ENCODE data around the gene PDGFB. TPM values are rescaled to one million over a fixed set of nuclear protein-coding genes. Genes with fewer than 3 reads are reported as not detected.

Gene PDGFB
- total and polyA plus RNA-seq, 2 experiments from 2014 or later = 2.5 to 4.3 TPM

- no peak for DNase-seq (ENCODE audit: low spot score)
- H3K4me3 ChIP-seq = no peak overlapping the region
- H4K20me1 ChIP-seq (ENCODE audit: insufficient read depth, poor library complexity, severe bottlenecking) = no peaks in the 10 kb centered on the region
- H3K9me2 ChIP-seq (replicated peaks; ENCODE audit: insufficient read depth) = no peaks in the 10 kb centered on the region
- peaks cover 24% of the 10 kb centered on the region for H3K4me1 ChIP-seq (ENCODE audit: insufficient read depth)
- no peaks in the 10 kb centered on the region for H3K79me2 ChIP-seq
- H3K36me3 ChIP-seq (replicated peaks; ENCODE audit: insufficient read depth, low read depth) = no peaks in the 10 kb centered on the region
- H3K27me3 ChIP-seq = peaks cover 14% of the 10 kb centered on the region
- H3K27ac ChIP-seq = no peak overlapping the region
- H3K9me3 ChIP-seq (ENCODE audit: low read depth) = no peaks in the 10 kb centered on the region
- 64% methylated on average over 18 of the region's 22 CpGs for WGBS (ENCODE audit: low lambda C conversion rate, missing lambda C conversion rate)
- H3K4me2 ChIP-seq = peak overlapping the region; percentile 98
- no peak overlapping the region for H2AFZ ChIP-seq
- TF ChIP-seq EZH2phosphoT487 (IDR thresholded peaks at IDR 0.05; ENCODE audit: low read depth, severe bottlenecking, unreplicated experiment) (no peak), EZH2 (IDR thresholded peaks at IDR 0.05; ENCODE audit: borderline replicate concordance) (no peak)
- TF ChIP-seq, protein P1, sequence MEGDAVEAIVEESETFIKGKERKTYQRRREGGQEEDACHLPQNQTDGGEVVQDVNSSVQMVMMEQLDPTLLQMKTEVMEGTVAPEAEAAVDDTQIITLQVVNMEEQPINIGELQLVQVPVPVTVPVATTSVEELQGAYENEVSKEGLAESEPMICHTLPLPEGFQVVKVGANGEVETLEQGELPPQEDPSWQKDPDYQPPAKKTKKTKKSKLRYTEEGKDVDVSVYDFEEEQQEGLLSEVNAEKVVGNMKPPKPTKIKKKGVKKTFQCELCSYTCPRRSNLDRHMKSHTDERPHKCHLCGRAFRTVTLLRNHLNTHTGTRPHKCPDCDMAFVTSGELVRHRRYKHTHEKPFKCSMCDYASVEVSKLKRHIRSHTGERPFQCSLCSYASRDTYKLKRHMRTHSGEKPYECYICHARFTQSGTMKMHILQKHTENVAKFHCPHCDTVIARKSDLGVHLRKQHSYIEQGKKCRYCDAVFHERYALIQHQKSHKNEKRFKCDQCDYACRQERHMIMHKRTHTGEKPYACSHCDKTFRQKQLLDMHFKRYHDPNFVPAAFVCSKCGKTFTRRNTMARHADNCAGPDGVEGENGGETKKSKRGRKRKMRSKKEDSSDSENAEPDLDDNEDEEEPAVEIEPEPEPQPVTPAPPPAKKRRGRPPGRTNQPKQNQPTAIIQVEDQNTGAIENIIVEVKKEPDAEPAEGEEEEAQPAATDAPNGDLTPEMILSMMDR (IDR thresholded peaks at IDR 0.05; ENCODE audit: poor library complexity) = no peak
Measured at GRCh38 chr22:39245130-39246039, 603 bp upstream of the PDGFB start.

- Histone ChIP-seq H3K4me3 (peak overlapping the region; percentile 36), H3K79me2 (no peaks in the 10 kb centered on the region), H3K9me2 (replicated peaks; ENCODE audit: insufficient read depth) (no peaks in the 10 kb centered on the region), H4K20me1 (ENCODE audit: insufficient read depth, poor library complexity, severe bottlenecking) (no peaks in the 10 kb centered on the region), H3K4me1 (ENCODE audit: insufficient read depth) (peaks cover 30% of the 10 kb centered on the region), H2AFZ (no peak overlapping the region), H3K4me2 (peak overlapping the region; percentile 98), H3K27ac (peak overlapping the region; percentile 88), H3K36me3 (replicated peaks; ENCODE audit: insufficient read depth, low read depth) (no peaks in the 10 kb centered on the region), H3K9me3 (ENCODE audit: low read depth) (no peaks in the 10 kb centered on the region), H3K27me3 (peaks cover 14% of the 10 kb centered on the region)
- 0% methylated on average over 8 of the region's 30 CpGs for WGBS (ENCODE audit: low lambda C conversion rate, missing lambda C conversion rate)
- no peak for DNase-seq (ENCODE audit: low spot score)
- TF ChIP-seq EZH2 (IDR thresholded peaks at IDR 0.05; ENCODE audit: borderline replicate concordance) (no peak), EZH2phosphoT487 (IDR thresholded peaks at IDR 0.05; ENCODE audit: low read depth, severe bottlenecking, unreplicated experiment) (no peak)
- TF ChIP-seq, protein P1 (IDR thresholded peaks at IDR 0.05; ENCODE audit: poor library complexity) = no peak
Measured at GRCh38 chr22:39244136-39244495, 666 bp downstream of the PDGFB start.

- WGBS (ENCODE audit: low lambda C conversion rate, missing lambda C conversion rate) = 1% methylated on average over 26 of the region's 65 CpGs
- H3K27ac ChIP-seq = peak overlapping the region; percentile 88
- H2AFZ ChIP-seq = peak overlapping the region; percentile 49
- peaks cover 14% of the 10 kb centered on the region for H3K27me3 ChIP-seq
- H3K9me2 ChIP-seq (replicated peaks; ENCODE audit: insufficient read depth) = no peaks in the 10 kb centered on the region
- H3K4me1 ChIP-seq (ENCODE audit: insufficient read depth) = peaks cover 30% of the 10 kb centered on the region
- no peak for TF ChIP-seq EZH2phosphoT487 (IDR thresholded peaks at IDR 0.05; ENCODE audit: low read depth, severe bottlenecking, unreplicated experiment)
- peak; percentile 51 for TF ChIP-seq EZH2 (IDR thresholded peaks at IDR 0.05; ENCODE audit: borderline replicate concordance)
- TF ChIP-seq, protein P1 (IDR thresholded peaks at IDR 0.05; ENCODE audit: poor library complexity) = no peak
- peak; percentile 78 for DNase-seq (ENCODE audit: low spot score)
- H4K20me1 ChIP-seq (ENCODE audit: insufficient read depth, poor library complexity, severe bottlenecking) = no peaks in the 10 kb centered on the region
- no peaks in the 10 kb centered on the region for H3K9me3 ChIP-seq (ENCODE audit: low read depth)
- peak overlapping the region; percentile 98 for H3K4me2 ChIP-seq
- H3K36me3 ChIP-seq (replicated peaks; ENCODE audit: insufficient read depth, low read depth) = no peaks in the 10 kb centered on the region
- no peaks in the 10 kb centered on the region for H3K79me2 ChIP-seq
- H3K4me3 ChIP-seq = peak overlapping the region; percentile 36
Measured at GRCh38 chr22:39243439-39244135, 1.2 kb downstream of the PDGFB start.

Data from hepatocyte (in vitro differentiated cells).